ENCODE results near the gene MYLK. TPM values are rescaled to one million over a fixed set of nuclear protein-coding genes. Genes with fewer than 3 reads are reported as not detected.

MYLK gene
- total RNA-seq, 2 experiments from 2014 or later, result 0.22 TPM; not detected in 1

DNA sequence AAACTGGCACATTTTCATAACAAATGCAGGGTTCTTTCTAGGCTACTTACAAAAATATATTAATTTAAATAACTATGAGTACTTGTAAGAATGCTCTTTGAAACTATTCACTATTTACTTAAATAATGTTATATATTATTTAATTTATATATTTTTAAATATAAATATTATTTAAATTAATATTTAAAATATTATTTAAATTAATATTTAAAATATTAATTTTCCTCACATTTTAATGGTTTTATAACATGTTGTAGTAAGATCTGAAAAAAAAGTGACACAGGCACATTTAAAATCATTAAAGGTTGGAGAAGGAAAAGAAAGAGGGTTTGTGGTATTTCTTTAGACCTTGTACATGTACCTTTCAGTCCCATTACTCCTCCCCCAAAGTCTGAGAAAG lies 42.3 kb upstream of the MYLK start:
- no peak overlapping the region for H3K27ac Mint-ChIP-seq
- ChIA-PET CTCF (interaction anchor here (0.6 to 1.1 kb wide), 2 partner anchors 11 to 52 kb away, joined by 3 read pairs; no protein-coding TSS in a partner anchor), POLR2A (no interaction called here)
- ATAC-seq (ENCODE audit: poor library complexity) (no peak), DNase-seq (no peak)
- TF ChIP-seq, protein P1, sequence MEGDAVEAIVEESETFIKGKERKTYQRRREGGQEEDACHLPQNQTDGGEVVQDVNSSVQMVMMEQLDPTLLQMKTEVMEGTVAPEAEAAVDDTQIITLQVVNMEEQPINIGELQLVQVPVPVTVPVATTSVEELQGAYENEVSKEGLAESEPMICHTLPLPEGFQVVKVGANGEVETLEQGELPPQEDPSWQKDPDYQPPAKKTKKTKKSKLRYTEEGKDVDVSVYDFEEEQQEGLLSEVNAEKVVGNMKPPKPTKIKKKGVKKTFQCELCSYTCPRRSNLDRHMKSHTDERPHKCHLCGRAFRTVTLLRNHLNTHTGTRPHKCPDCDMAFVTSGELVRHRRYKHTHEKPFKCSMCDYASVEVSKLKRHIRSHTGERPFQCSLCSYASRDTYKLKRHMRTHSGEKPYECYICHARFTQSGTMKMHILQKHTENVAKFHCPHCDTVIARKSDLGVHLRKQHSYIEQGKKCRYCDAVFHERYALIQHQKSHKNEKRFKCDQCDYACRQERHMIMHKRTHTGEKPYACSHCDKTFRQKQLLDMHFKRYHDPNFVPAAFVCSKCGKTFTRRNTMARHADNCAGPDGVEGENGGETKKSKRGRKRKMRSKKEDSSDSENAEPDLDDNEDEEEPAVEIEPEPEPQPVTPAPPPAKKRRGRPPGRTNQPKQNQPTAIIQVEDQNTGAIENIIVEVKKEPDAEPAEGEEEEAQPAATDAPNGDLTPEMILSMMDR (IDR thresholded peaks at IDR 0.05), result no peak
- H3K4me1 Mint-ChIP-seq (ENCODE audit: low read depth), result no peaks in the 10 kb centered on the region
- peaks cover 8% of the 10 kb centered on the region for H3K36me3 ChIP-seq (ENCODE audit: insufficient read depth, low read length)
- intact Hi-C loops (cut with DNase I, micrococcal nuclease), result no loop called here
- H3K27me3 Mint-ChIP-seq, result no peaks in the 10 kb centered on the region
- no peak overlapping the region for H3K27ac ChIP-seq (ENCODE audit: low read depth in 1 of 2, low read length in 2 of 2)
- H3K9me3 Mint-ChIP-seq, result peaks cover 13% of the 10 kb centered on the region
- H3K27me3 ChIP-seq (ENCODE audit: control insufficient read depth in 1 of 2, insufficient read depth in 2 of 2, low read length in 2 of 2), result no peaks in the 10 kb centered on the region
- no peak overlapping the region for H3K4me3 Mint-ChIP-seq
- H3K4me1 ChIP-seq (ENCODE audit: insufficient read depth, low read length), result no peaks in the 10 kb centered on the region
- H3K36me3 Mint-ChIP-seq (ENCODE audit: low read depth), result peaks cover 75% of the 10 kb centered on the region
- H3K9me3 ChIP-seq (ENCODE audit: control insufficient read depth in 1 of 2, insufficient read depth in 1 of 2, low read length in 2 of 2), result no peaks in the 10 kb centered on the region
- H3K4me3 ChIP-seq (ENCODE audit: low read length), result no peak overlapping the region

DNA sequence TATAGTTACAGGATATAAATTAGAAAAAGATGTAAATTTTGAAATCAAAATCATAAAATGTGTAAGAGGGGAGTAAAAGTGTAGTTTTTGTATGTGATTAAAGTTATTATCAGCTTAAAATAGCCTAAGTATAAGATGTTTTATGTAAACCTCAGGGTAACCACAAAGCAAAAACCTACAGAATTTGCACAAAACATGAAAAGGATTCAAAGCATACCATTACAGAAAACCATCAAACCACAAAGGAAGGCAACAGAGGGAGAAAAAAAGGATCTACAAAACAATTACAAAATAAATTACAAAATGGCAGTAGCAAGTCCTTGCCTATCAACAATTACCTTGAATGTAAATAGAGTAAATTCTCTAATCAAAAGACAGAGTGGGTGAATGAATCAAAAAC lies 36.7 kb upstream of the MYLK start:
- ChIA-PET CTCF (no interaction called here), POLR2A (no interaction called here)
- Histone ChIP-seq H3K4me3 (ENCODE audit: low read length) (no peak overlapping the region), H3K4me1 (ENCODE audit: insufficient read depth, low read length) (no peaks in the 10 kb centered on the region), H3K27me3 (ENCODE audit: control insufficient read depth in 1 of 2, insufficient read depth in 2 of 2, low read length in 2 of 2) (no peaks in the 10 kb centered on the region), H3K27ac (ENCODE audit: low read depth in 1 of 2, low read length in 2 of 2) (no peak overlapping the region), H3K36me3 (ENCODE audit: insufficient read depth, low read length) (no peaks in the 10 kb centered on the region), H3K9me3 (ENCODE audit: control insufficient read depth in 1 of 2, insufficient read depth in 1 of 2, low read length in 2 of 2) (peaks cover 5 to 15% of the 10 kb centered on the region in 2 experiments)
- DNase-seq, result no peak
- H3K4me3 Mint-ChIP-seq, result no peak overlapping the region
- H3K27ac Mint-ChIP-seq, result no peak overlapping the region
- H3K4me1 Mint-ChIP-seq (ENCODE audit: low read depth), result no peaks in the 10 kb centered on the region
- peaks cover 72% of the 10 kb centered on the region for H3K36me3 Mint-ChIP-seq (ENCODE audit: low read depth)
- intact Hi-C loops (cut with DNase I, micrococcal nuclease), result no loop called here
- ATAC-seq (ENCODE audit: poor library complexity), result no peak
- TF ChIP-seq, protein P1 (IDR thresholded peaks at IDR 0.05), result no peak
- H3K27me3 Mint-ChIP-seq, result no peaks in the 10 kb centered on the region
- peaks cover 20% of the 10 kb centered on the region for H3K9me3 Mint-ChIP-seq

DNA sequence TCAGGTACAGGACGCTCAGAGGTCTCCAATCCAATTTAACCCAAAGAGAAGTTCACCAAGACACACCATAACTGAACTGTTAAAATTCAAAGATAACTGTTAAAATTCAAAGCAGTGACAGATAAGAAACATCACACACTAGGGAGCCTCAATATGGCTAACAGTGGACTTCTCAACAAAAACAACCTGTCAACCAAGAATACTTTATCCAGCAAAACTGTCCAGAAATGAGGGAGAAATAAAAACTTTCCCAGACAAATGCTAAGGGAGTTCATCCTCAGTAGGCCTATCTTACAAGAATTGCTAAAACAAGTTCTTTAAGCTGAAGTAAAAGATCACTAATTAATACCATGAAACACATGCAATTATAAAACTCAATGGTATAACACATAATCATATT lies 36.3 kb upstream of the MYLK start:
- Histone ChIP-seq H3K4me1 (ENCODE audit: insufficient read depth, low read length) (no peaks in the 10 kb centered on the region), H3K9me3 (ENCODE audit: control insufficient read depth in 1 of 2, insufficient read depth in 1 of 2, low read length in 2 of 2) (peaks cover 5 to 15% of the 10 kb centered on the region in 2 experiments), H3K36me3 (ENCODE audit: insufficient read depth, low read length) (no peaks in the 10 kb centered on the region), H3K4me3 (ENCODE audit: low read length) (no peak overlapping the region), H3K27ac (ENCODE audit: low read depth in 1 of 2, low read length in 2 of 2) (no peak overlapping the region), H3K27me3 (ENCODE audit: control insufficient read depth in 1 of 2, insufficient read depth in 2 of 2, low read length in 2 of 2) (no peaks in the 10 kb centered on the region)
- TF ChIP-seq, protein P1 (IDR thresholded peaks at IDR 0.05), result no peak
- POLR2A ChIA-PET, result no interaction called here
- H3K9me3 Mint-ChIP-seq, result peaks cover 20% of the 10 kb centered on the region
- H3K27me3 Mint-ChIP-seq, result no peaks in the 10 kb centered on the region
- CTCF ChIA-PET, result no interaction called here
- intact Hi-C loops (cut with DNase I, micrococcal nuclease), result no loop called here
- peaks cover 69% of the 10 kb centered on the region for H3K36me3 Mint-ChIP-seq (ENCODE audit: low read depth)
- ATAC-seq (ENCODE audit: poor library complexity) (no peak), DNase-seq (no peak)
- no peaks in the 10 kb centered on the region for H3K4me1 Mint-ChIP-seq (ENCODE audit: low read depth)
- no peak overlapping the region for H3K4me3 Mint-ChIP-seq
- no peak overlapping the region for H3K27ac Mint-ChIP-seq
